B cell (primary cell): ENCODE results near the gene ZNF592. TPM values are rescaled to one million over a fixed set of nuclear protein-coding genes. Genes with fewer than 3 reads are reported as not detected.

ENCODE experiments used
- ATAC-seq: fragments of 200-7000 bp; cut with Tn5 transposase; one replicate; pipeline ENCODE4 v1.10.0; 2021; ENCODE audit warnings: low read depth, mild to moderate bottlenecking, moderate number of reproducible peaks, moderate library complexity
- CTCF ChIA-PET: fragments of 350-600 bp; sonication (Branson Sonifier 250); formaldehyde crosslinking; loops from one replicate; lab custom pipeline; 2021; ENCODE audit warnings: antibody characterized with exemption, inconsistent platforms; lab: Charles Lee
- POLR2A ChIA-PET: fragments of 350-600 bp; sonication (Branson Sonifier 250); formaldehyde crosslinking; loops from one replicate; lab custom pipeline; 2021; ENCODE audit warnings: antibody characterized with exemption; lab: Charles Lee
- DNase-seq: peaks from one replicate; pipeline ENCODE4 v3.0.0; 2013
- H2AFZ ChIP-seq: 2 replicates; pipeline ENCODE4 v1.6.1; 2012; ENCODE audit warnings: mild to moderate bottlenecking, low read depth, low read length; ENCODE audit not compliant: insufficient read depth, poor library complexity, severe bottlenecking
- H3K27ac ChIP-seq, 2 donors: 1 replicate in 1 of 2; 2 replicates in 1 of 2; pipeline ENCODE4 v1.5.1; 2012 to 2013; ENCODE audit warnings: low read length in 2 of 2, mild to moderate bottlenecking in 2 of 2, moderate library complexity in 1 of 2
- H3K27me3 ChIP-seq, 4 experiments: fragments of 200-600 bp in 1 of 4; sonication (generic) in 1 of 4; replicated peaks in 1 of 4; 1 replicate in 2 of 4; 2 replicates in 2 of 4; pipeline versions ENCODE4 v1.6.1 to v1.7.0; 2013 to 2016; ENCODE audit warnings: low read length in 3 of 4, mild to moderate bottlenecking in 2 of 4, mixed read lengths in 1 of 4, moderate library complexity in 1 of 4; ENCODE audit not compliant: insufficient read depth in 4 of 4, control insufficient read depth in 3 of 4; ENCODE audit errors: control extremely low read depth in 1 of 4
- H3K36me3 ChIP-seq, 2 experiments: replicated peaks in 1 of 2; 1 replicate in 1 of 2; 2 replicates in 1 of 2; pipeline versions ENCODE4 v1.6.1 to v1.7.1; 2013; ENCODE audit warnings: low read length in 1 of 2; ENCODE audit not compliant: insufficient read depth in 2 of 2, control insufficient read depth in 1 of 2; ENCODE audit errors: control extremely low read depth in 1 of 2, extremely low read depth in 1 of 2
- H3K4me1 ChIP-seq, 2 donors: fragments of 200-600 bp in 1 of 2; sonication (generic) in 1 of 2; 1 replicate in 1 of 2; 2 replicates in 1 of 2; pipeline versions ENCODE4 v1.5.1 to v1.6.1; 2013 to 2017; ENCODE audit warnings: low read length in 2 of 2; ENCODE audit not compliant: control insufficient read depth in 2 of 2, insufficient read depth in 2 of 2
- H3K4me2 ChIP-seq: replicated peaks from 2 replicates; pipeline ENCODE3; 2012; ENCODE audit warnings: mild to moderate bottlenecking, low read depth, low read length; ENCODE audit not compliant: poor library complexity, severe bottlenecking
- H3K4me3 ChIP-seq, 5 experiments: fragments of 200-600 bp in 1 of 5; sonication (generic) in 1 of 5; 1 replicate in 3 of 5; 2 replicates in 2 of 5; pipeline versions ENCODE4 v1.5.1 to v1.7.0; 2011 to 2016; ENCODE audit warnings: low read length in 4 of 5, mild to moderate bottlenecking in 4 of 5, low read depth in 2 of 5, control low read depth in 1 of 5, moderate library complexity in 1 of 5; ENCODE audit not compliant: insufficient read depth in 1 of 5; ENCODE audit errors: control extremely low read depth in 1 of 5, extremely low read depth in 1 of 5
- H3K79me2 ChIP-seq: fragments of 200-600 bp; sonication (generic); one replicate; pipeline ENCODE4 v1.6.0; 2016; ENCODE audit warnings: low read length; ENCODE audit not compliant: control insufficient read depth, insufficient read depth
- H3K9ac ChIP-seq: fragments of 200-600 bp; sonication (generic); 2 replicates; pipeline ENCODE4 v1.6.1; 2017; ENCODE audit warnings: mild to moderate bottlenecking, low read length, moderate library complexity
- H3K9me3 ChIP-seq, 3 donors: one replicate each; pipeline versions ENCODE4 v1.6.1 to v1.7.1; 2013; ENCODE audit warnings: low read length in 2 of 3; ENCODE audit not compliant: control insufficient read depth in 2 of 3, insufficient read depth in 1 of 3; ENCODE audit errors: control extremely low read depth in 1 of 3
- H4K20me1 ChIP-seq: 2 replicates; pipeline ENCODE4 v1.6.0; 2012; ENCODE audit warnings: mild to moderate bottlenecking, low read length; ENCODE audit not compliant: insufficient read depth, control insufficient read depth, poor library complexity, severe bottlenecking
- H3K27ac Mint-ChIP-seq: one replicate; pipeline ENCODE4 v1.8.0; 2021; ENCODE audit warnings: mixed read lengths
- H3K27me3 Mint-ChIP-seq: one replicate; pipeline ENCODE4 v1.8.0; 2021; ENCODE audit warnings: mixed read lengths
- H3K4me1 Mint-ChIP-seq: one replicate; pipeline ENCODE4 v1.8.0; 2021; ENCODE audit warnings: mixed read lengths
- H3K4me3 Mint-ChIP-seq: one replicate; pipeline ENCODE4 v1.8.0; 2021; ENCODE audit warnings: mixed read lengths
- H3K9me3 Mint-ChIP-seq: one replicate; pipeline ENCODE4 v1.8.0; 2022; ENCODE audit warnings: mixed read lengths; ENCODE audit not compliant: insufficient read depth
- CTCF ChIP-seq: fragments of 200-600 bp; IDR thresholded peaks from one replicate; pipeline ENCODE4 v1.8.0; 2022; ENCODE audit warnings: antibody characterized with exemption, mild to moderate bottlenecking
- EZH2 ChIP-seq: IDR thresholded peaks from 2 replicates; pipeline ENCODE4 v1.6.1; 2012; ENCODE audit warnings: borderline replicate concordance, low read depth, mild to moderate bottlenecking, moderate library complexity, low read length; ENCODE audit not compliant: insufficient read depth, poor library complexity, severe bottlenecking
- WGBS: methylation state at CpG from one replicate; pipeline ENCODE4 v1.1.5; 2013; ENCODE audit warnings: missing lambda C conversion rate; ENCODE audit not compliant: insufficient coverage; 5-methylcytosine and 5-hydroxymethylcytosine counted together
- intact Hi-C: fragments of 100-400 bp; cut with micrococcal nuclease; formaldehyde crosslinking; loops from one replicate; pipeline ENCODE4 v1.10.0; 2022
- polyA plus RNA-seq: library from polyadenylated mRNA; depleted of rRNA; stranded (reverse); fragments of >200 nt; gene quantifications from 2 replicates; pipeline ENCODE4 v1.2.3, GENCODE V29; 2012
- total RNA-seq, 2 donors: library from RNA; stranded (reverse); fragments of 120-200 nt in 1 of 2; gene quantifications; 1 replicate in 1 of 2; 2 replicates in 1 of 2; pipeline versions ENCODE4 v1.2.3 to v1.2.4, GENCODE V29; 2013 to 2022

ZNF592 gene
- total and polyA plus RNA-seq, 2 donors (not counting 1 experiment from before 2014, with no cell fraction given) = 35.8 to 64.4 TPM

GRCh38 chr15:84822653-84823281 lies 74.4 kb downstream of the ZNF592 start:
- H3K27me3 ChIP-seq = peaks cover 0 to 8% (median 4%) of the 10 kb centered on the region in 4 experiments
- H3K9me3 ChIP-seq = no peaks in the 10 kb centered on the region
- intact Hi-C loops = no loop called here
- H3K4me2 ChIP-seq = no peak overlapping the region
- CTCF ChIA-PET = interaction anchor here (1.7 kb wide), 1 partner anchor 55 kb away, joined by 3 read pairs; no protein-coding TSS in a partner anchor
- H3K4me3 Mint-ChIP-seq = no peak overlapping the region
- H3K9ac ChIP-seq = no peak overlapping the region
- 94% methylated on average over 4 of the region's 4 CpGs for WGBS
- no peak for ATAC-seq
- no peak for DNase-seq
- no peaks in the 10 kb centered on the region for H3K4me1 ChIP-seq
- POLR2A ChIA-PET = no interaction called here
- H3K27me3 Mint-ChIP-seq = peaks cover 9% of the 10 kb centered on the region
- no peak overlapping the region for H2AFZ ChIP-seq
- H3K36me3 ChIP-seq = no peaks in the 10 kb centered on the region
- no peak overlapping the region for H3K4me3 ChIP-seq
- no peak overlapping the region for H3K27ac Mint-ChIP-seq
- no peaks in the 10 kb centered on the region for H3K9me3 Mint-ChIP-seq
- H4K20me1 ChIP-seq = no peaks in the 10 kb centered on the region
- peaks cover 3% of the 10 kb centered on the region for H3K4me1 Mint-ChIP-seq
- no peak overlapping the region for H3K27ac ChIP-seq
- H3K79me2 ChIP-seq = no peaks in the 10 kb centered on the region
- TF ChIP-seq CTCF (no peak), EZH2 (no peak)

GRCh38 chr15:84823282-84823878 lies 75.0 kb downstream of the ZNF592 start:
- CTCF ChIA-PET = no interaction called here
- no peaks in the 10 kb centered on the region for H3K36me3 ChIP-seq
- Mint-ChIP-seq H3K4me1 (no peaks in the 10 kb centered on the region), H3K4me3 (no peak overlapping the region), H3K27me3 (peaks cover 4% of the 10 kb centered on the region), H3K9me3 (no peaks in the 10 kb centered on the region), H3K27ac (no peak overlapping the region)
- H3K4me2 ChIP-seq = no peak overlapping the region
- H3K9ac ChIP-seq = no peak overlapping the region
- POLR2A ChIA-PET = no interaction called here
- H3K27me3 ChIP-seq = peaks cover 0 to 4% (median under 1%) of the 10 kb centered on the region in 4 experiments
- H3K4me3 ChIP-seq = no peak overlapping the region
- no peaks in the 10 kb centered on the region for H3K9me3 ChIP-seq
- no peak overlapping the region for H2AFZ ChIP-seq
- 91% methylated on average over 3 of the region's 3 CpGs for WGBS
- H3K79me2 ChIP-seq = no peaks in the 10 kb centered on the region
- intact Hi-C loops = no loop called here
- no peak for DNase-seq
- H4K20me1 ChIP-seq = no peaks in the 10 kb centered on the region
- ATAC-seq = no peak
- H3K4me1 ChIP-seq = no peaks in the 10 kb centered on the region
- no peak for TF ChIP-seq EZH2
- no peak for TF ChIP-seq CTCF
- H3K27ac ChIP-seq = no peak overlapping the region
